Neuronal stem cell (in vitro differentiated cells): ENCODE data around the gene ARRB2.
A peak's percentile ranks its signal among the peaks of the same experiment; 100 is the strongest.
"Not testable (repeated sequence)": the region's sequence is repeated elsewhere in the genome, so short reads cannot be mapped to it uniquely, and the experiment has no call there.

Experiments used
- DNase-seq: peaks from one replicate; pipeline ENCODE4 v3.0.0-alpha.2; 2013; ENCODE audit warnings: low spot score
- H2AFZ ChIP-seq: one replicate; pipeline ENCODE4 v1.6.1; 2013; ENCODE audit warnings: mild to moderate bottlenecking, low read length, inconsistent platforms
- H2AK5ac ChIP-seq: 2 replicates; pipeline ENCODE4 v1.6.1; 2013; ENCODE audit warnings: low read depth, mild to moderate bottlenecking, inconsistent platforms, low read length, moderate library complexity, mixed read lengths
- H2BK120ac ChIP-seq: 2 replicates; pipeline ENCODE4 v1.6.1; 2013; ENCODE audit warnings: low read depth, mild to moderate bottlenecking, inconsistent platforms, low read length, moderate library complexity, mixed read lengths
- H2BK12ac ChIP-seq: one replicate; pipeline ENCODE4 v1.6.1; 2013; ENCODE audit warnings: low read length, inconsistent platforms
- H2BK15ac ChIP-seq: 2 replicates; pipeline ENCODE4 v1.6.1; 2013; ENCODE audit warnings: mild to moderate bottlenecking, low read length, inconsistent platforms, mixed read lengths
- H2BK5ac ChIP-seq: one replicate; pipeline ENCODE4 v1.6.1; 2013; ENCODE audit warnings: inconsistent platforms, mild to moderate bottlenecking, low read length, moderate library complexity
- H3K14ac ChIP-seq: one replicate; pipeline ENCODE4 v1.6.1; 2013; ENCODE audit warnings: low read length, inconsistent platforms
- H3K18ac ChIP-seq: 2 replicates; pipeline ENCODE4 v1.6.1; 2013; ENCODE audit warnings: low read length, inconsistent platforms
- H3K23ac ChIP-seq: 2 replicates; pipeline ENCODE4 v1.6.1; 2013; ENCODE audit warnings: low read depth, mild to moderate bottlenecking, mixed read lengths, low read length, inconsistent platforms; ENCODE audit not compliant: poor library complexity
- H3K27ac ChIP-seq: replicated peaks from 3 replicates; pipeline ENCODE4 v1.5.1; 2013; ENCODE audit warnings: low read length, inconsistent platforms
- H3K27me3 ChIP-seq, 3 experiments: 2 replicates each; pipeline ENCODE4 v1.6.1; 2013; ENCODE audit warnings: low read length in 3 of 3, mild to moderate bottlenecking in 2 of 3, inconsistent platforms in 1 of 3, low read depth in 1 of 3, mixed read lengths in 1 of 3, moderate library complexity in 1 of 3; ENCODE audit not compliant: control insufficient read depth in 3 of 3, insufficient read depth in 3 of 3
- H3K36me3 ChIP-seq, 2 donors: replicated peaks in 1 of 2; 2 replicates each; pipeline ENCODE4 v1.6.1; 2013; ENCODE audit warnings: low read length in 2 of 2; ENCODE audit not compliant: control insufficient read depth in 2 of 2, insufficient read depth in 2 of 2
- H3K4ac ChIP-seq: 2 replicates; pipeline ENCODE4 v1.6.1; 2013; ENCODE audit warnings: inconsistent platforms, mild to moderate bottlenecking, low read length, moderate library complexity
- H3K4me1 ChIP-seq, 2 donors: 1 replicate in 1 of 2; 2 replicates in 1 of 2; pipeline ENCODE4 v1.6.1; 2013; ENCODE audit warnings: low read length in 2 of 2, low read depth in 1 of 2; ENCODE audit not compliant: control insufficient read depth in 2 of 2, insufficient read depth in 1 of 2
- H3K4me2 ChIP-seq: one replicate; pipeline ENCODE4 v1.6.1; 2013; ENCODE audit warnings: mild to moderate bottlenecking, low read length, inconsistent platforms; ENCODE audit not compliant: insufficient read depth, poor library complexity, severe bottlenecking
- H3K4me3 ChIP-seq, 2 donors: 2 replicates each; pipeline ENCODE4 v1.5.1; 2013; ENCODE audit warnings: low read length in 2 of 2, mild to moderate bottlenecking in 2 of 2, inconsistent platforms in 1 of 2, moderate library complexity in 1 of 2
- H3K79me1 ChIP-seq: one replicate; pipeline ENCODE4 v1.6.1; 2013; ENCODE audit warnings: low read depth, mild to moderate bottlenecking, inconsistent platforms, low read length, moderate library complexity
- H3K9ac ChIP-seq: one replicate; pipeline ENCODE4 v1.6.1; 2013; ENCODE audit warnings: mild to moderate bottlenecking, low read depth, low read length, inconsistent platforms; ENCODE audit not compliant: poor library complexity
- H3K9me3 ChIP-seq, 2 donors: replicated peaks in 1 of 2; 2 replicates each; pipeline versions ENCODE3 to v1.6.1; 2013; ENCODE audit warnings: low read length in 2 of 2, mild to moderate bottlenecking in 2 of 2, inconsistent platforms in 1 of 2, low read depth in 1 of 2, mixed read lengths in 1 of 2, moderate library complexity in 1 of 2; ENCODE audit not compliant: control insufficient read depth in 2 of 2, insufficient read depth in 1 of 2
- H4K8ac ChIP-seq: one replicate; pipeline ENCODE4 v1.6.1; 2013; ENCODE audit warnings: low read depth, mild to moderate bottlenecking, inconsistent platforms, low read length, moderate library complexity
- H4K91ac ChIP-seq: one replicate; pipeline ENCODE4 v1.6.1; 2013; ENCODE audit warnings: low read length, low read depth, mild to moderate bottlenecking, inconsistent platforms; ENCODE audit not compliant: poor library complexity
- WGBS, 2 donors: extraction: QIAGEN DNeasy Blood & Tissue Kit; methylation state at CpG; one replicate each; pipeline ENCODE4 v1.1.7; 2013; ENCODE audit warnings: missing lambda C conversion rate in 2 of 2, mixed read lengths in 1 of 2; ENCODE audit not compliant: insufficient read length in 2 of 2, insufficient replicate concordance in 1 of 2; ENCODE audit errors: extremely low coverage in 2 of 2; 5-methylcytosine and 5-hydroxymethylcytosine counted together

Gene ARRB2

GRCh38 chr17:4710693-4711634 is 532 bp downstream of the ARRB2 start:
- peaks cover 4% of the 10 kb centered on the region for H3K79me1 ChIP-seq
- H3K27me3 ChIP-seq = no peaks in the 10 kb centered on the region
- peak overlapping the region; percentile 89 for H2AFZ ChIP-seq
- H3K4me1 ChIP-seq = peaks cover 10 to 11% of the 10 kb centered on the region in 2 donors
- no peak overlapping the region for H2BK12ac ChIP-seq
- no peaks in the 10 kb centered on the region for H3K9me3 ChIP-seq
- H3K18ac ChIP-seq = peak overlapping the region; percentile 88
- no peak for DNase-seq
- peak overlapping the region; percentile 5 for H2AK5ac ChIP-seq
- H3K9ac ChIP-seq = peak overlapping the region; percentile 79
- no peak overlapping the region for H2BK5ac ChIP-seq
- WGBS, 2 donors = no CpG with 5 or more reads among the region's 57 CpGs
- H3K23ac ChIP-seq = peak overlapping the region; percentile 67
- H3K36me3 ChIP-seq = peaks cover 5 to 9% of the 10 kb centered on the region in 2 donors
- H3K4me3 ChIP-seq = peak overlapping the region; percentile 69 to 89
- no peak overlapping the region for H4K8ac ChIP-seq
- peak overlapping the region; percentile 45 for H3K27ac ChIP-seq
- H4K91ac ChIP-seq = no peak overlapping the region
- H2BK120ac ChIP-seq = peak overlapping the region; percentile 61
- H3K14ac ChIP-seq = no peak overlapping the region
- H2BK15ac ChIP-seq = no peak overlapping the region
- H3K4ac ChIP-seq = no peak overlapping the region
- H3K4me2 ChIP-seq = peak overlapping the region; percentile 63

- Histone ChIP-seq H3K4ac (no peak overlapping the region), H3K4me2 (peak overlapping the region; percentile 63), H2AK5ac (no peak overlapping the region), H3K9me3 (no peaks in the 10 kb centered on the region), H2BK12ac (no peak overlapping the region), H2AFZ (no peak overlapping the region), H2BK5ac (no peak overlapping the region), H4K91ac (no peak overlapping the region), H3K27ac (no peak overlapping the region), H3K4me1 (peaks cover 10 to 11% of the 10 kb centered on the region in 2 donors), H3K14ac (no peak overlapping the region), H3K18ac (no peak overlapping the region), H3K9ac (no peak overlapping the region), H4K8ac (no peak overlapping the region), H2BK15ac (no peak overlapping the region), H3K79me1 (peaks cover 4% of the 10 kb centered on the region), H3K4me3 (peak overlapping the region in 1 of 2 donors; percentile 69), H2BK120ac (no peak overlapping the region), H3K23ac (no peak overlapping the region), H3K27me3 (no peaks in the 10 kb centered on the region), H3K36me3 (peaks cover 7 to 14% of the 10 kb centered on the region in 2 donors)
- no CpG with 5 or more reads among the region's 6 CpGs for WGBS, 2 donors
- no peak for DNase-seq
Observed at GRCh38 chr17:4711661-4712181, 1.3 kb downstream of the ARRB2 start.

GRCh38 chr17:4712526-4712925 is 2.1 kb downstream of the ARRB2 start:
- Histone ChIP-seq H3K27ac (no peak overlapping the region), H3K79me1 (peaks cover 4% of the 10 kb centered on the region), H3K23ac (no peak overlapping the region), H2BK15ac (no peak overlapping the region), H4K8ac (no peak overlapping the region), H2BK12ac (no peak overlapping the region), H3K4me2 (no peak overlapping the region), H3K36me3 (peaks cover 12 to 22% of the 10 kb centered on the region in 2 donors), H3K4me3 (no peak overlapping the region), H3K9ac (no peak overlapping the region), H3K27me3 (no peaks in the 10 kb centered on the region), H3K9me3 (no peaks in the 10 kb centered on the region), H2AK5ac (no peak overlapping the region), H3K18ac (no peak overlapping the region), H3K4me1 (peaks cover 10 to 11% of the 10 kb centered on the region in 2 donors), H3K14ac (no peak overlapping the region), H2AFZ (no peak overlapping the region), H2BK120ac (no peak overlapping the region), H4K91ac (no peak overlapping the region), H2BK5ac (no peak overlapping the region), H3K4ac (no peak overlapping the region)
- no peak for DNase-seq
- no CpG with 5 or more reads among the region's 3 CpGs for WGBS, 2 donors

- not testable (repeated sequence) for DNase-seq, H3K79me1 ChIP-seq
- WGBS, 2 donors = no CpG with 5 or more reads among the region's 15 CpGs
Observed at GRCh38 chr17:4714340-4715062, 4.1 kb downstream of the ARRB2 start.

More at GRCh38 chr17:4714340-4715062, 4.1 kb downstream of the ARRB2 start:
- H3K4me1 ChIP-seq = peaks cover 10 to 11% of the 10 kb centered on the region in 2 donors
- H4K8ac ChIP-seq, H3K18ac ChIP-seq, H3K27ac ChIP-seq, H2AFZ ChIP-seq, H2AK5ac ChIP-seq, H4K91ac ChIP-seq, H3K14ac ChIP-seq, H2BK15ac ChIP-seq, H3K4me3 ChIP-seq, H2BK120ac ChIP-seq, H3K4ac ChIP-seq, H3K27me3 ChIP-seq, H3K9me3 ChIP-seq, H3K9ac ChIP-seq, H2BK12ac ChIP-seq, H3K4me2 ChIP-seq, H2BK5ac ChIP-seq, H3K23ac ChIP-seq: not testable (repeated sequence)
- H3K36me3 ChIP-seq = peaks cover 19 to 39% of the 10 kb centered on the region in 2 donors
